Ishikawa (cell line): ENCODE data around the gene CRIP3.
A peak's percentile ranks its signal among the peaks of the same experiment; 100 is the strongest.

Experiments
- CEBPB ChIP-seq: IDR thresholded peaks from 2 replicates; pipeline ENCODE4 v1.6.1; 2012
- CREB1 ChIP-seq: IDR thresholded peaks from 2 replicates; pipeline ENCODE4 v1.6.1; 2012; ENCODE audit warnings: low read depth
- EGR1 ChIP-seq: IDR thresholded peaks from 2 replicates; pipeline ENCODE4 v1.6.1; 2012
- EP300 ChIP-seq: IDR thresholded peaks from 2 replicates; pipeline ENCODE4 v1.6.1; 2012; ENCODE audit warnings: borderline replicate concordance
- FOXM1 ChIP-seq: IDR thresholded peaks from 2 replicates; pipeline ENCODE4 v1.6.1; 2012; ENCODE audit warnings: low read depth, borderline replicate concordance
- NFIC ChIP-seq: IDR thresholded peaks from 2 replicates; pipeline ENCODE4 v1.6.1; 2012
- RAD21 ChIP-seq: IDR thresholded peaks from 2 replicates; pipeline ENCODE4 v1.6.1; 2012; ENCODE audit warnings: low read depth
- TAF1 ChIP-seq: IDR thresholded peaks from 2 replicates; pipeline ENCODE4 v1.6.1; 2012; ENCODE audit warnings: low read depth, mild to moderate bottlenecking
- TCF12 ChIP-seq: IDR thresholded peaks from 2 replicates; pipeline ENCODE4 v1.6.1; 2012; ENCODE audit warnings: low read depth
- TEAD4 ChIP-seq: IDR thresholded peaks from 2 replicates; pipeline ENCODE4 v1.6.1; 2012
- YY1 ChIP-seq: IDR thresholded peaks from 2 replicates; pipeline ENCODE4 v1.6.1; 2012; ENCODE audit warnings: low read depth
- ZBTB7A ChIP-seq: IDR thresholded peaks from 2 replicates; pipeline ENCODE4 v1.6.1; 2012; ENCODE audit warnings: low read depth
- TF ChIP-seq, protein P1 (sequence below): IDR thresholded peaks from 2 replicates; pipeline ENCODE4 v1.6.1; 2012
- TF ChIP-seq, protein P2 (sequence below): IDR thresholded peaks from 2 replicates; pipeline ENCODE4 v1.6.1; 2012; ENCODE audit warnings: low read depth, mild to moderate bottlenecking
- TF ChIP-seq, protein P3 (sequence below): IDR thresholded peaks from 2 replicates; pipeline ENCODE4 v1.6.1; 2012

Gene CRIP3

DNA sequence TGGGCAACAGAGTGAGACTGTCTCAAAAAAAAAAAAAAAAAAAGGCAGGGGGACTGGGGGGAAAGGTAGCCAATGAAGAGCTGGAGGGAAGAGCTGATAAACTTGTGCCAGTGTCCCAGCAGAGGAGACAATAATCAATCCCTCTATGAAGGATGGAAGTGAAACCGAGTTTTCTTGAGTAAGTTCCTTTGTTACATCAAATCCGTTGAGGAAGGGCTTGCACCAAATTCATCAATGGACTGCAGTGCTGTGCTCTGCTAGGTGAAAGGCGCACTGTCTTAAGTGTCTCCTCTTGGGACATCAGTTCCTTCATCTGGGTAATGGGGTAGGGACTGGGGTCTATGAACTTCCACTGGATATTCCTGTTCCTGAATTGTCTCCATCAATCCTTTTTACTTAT lies 3.0 kb upstream of the CRIP3 start:
- TF ChIP-seq, protein P1, sequence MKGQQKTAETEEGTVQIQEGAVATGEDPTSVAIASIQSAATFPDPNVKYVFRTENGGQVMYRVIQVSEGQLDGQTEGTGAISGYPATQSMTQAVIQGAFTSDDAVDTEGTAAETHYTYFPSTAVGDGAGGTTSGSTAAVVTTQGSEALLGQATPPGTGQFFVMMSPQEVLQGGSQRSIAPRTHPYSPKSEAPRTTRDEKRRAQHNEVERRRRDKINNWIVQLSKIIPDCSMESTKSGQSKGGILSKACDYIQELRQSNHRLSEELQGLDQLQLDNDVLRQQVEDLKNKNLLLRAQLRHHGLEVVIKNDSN, result no peak
- TF ChIP-seq EGR1, result no peak
- TF ChIP-seq TCF12, result no peak
- TF ChIP-seq RAD21, result no peak
- no peak for TF ChIP-seq ZBTB7A
- no peak for TF ChIP-seq FOXM1
- TF ChIP-seq, protein P2, sequence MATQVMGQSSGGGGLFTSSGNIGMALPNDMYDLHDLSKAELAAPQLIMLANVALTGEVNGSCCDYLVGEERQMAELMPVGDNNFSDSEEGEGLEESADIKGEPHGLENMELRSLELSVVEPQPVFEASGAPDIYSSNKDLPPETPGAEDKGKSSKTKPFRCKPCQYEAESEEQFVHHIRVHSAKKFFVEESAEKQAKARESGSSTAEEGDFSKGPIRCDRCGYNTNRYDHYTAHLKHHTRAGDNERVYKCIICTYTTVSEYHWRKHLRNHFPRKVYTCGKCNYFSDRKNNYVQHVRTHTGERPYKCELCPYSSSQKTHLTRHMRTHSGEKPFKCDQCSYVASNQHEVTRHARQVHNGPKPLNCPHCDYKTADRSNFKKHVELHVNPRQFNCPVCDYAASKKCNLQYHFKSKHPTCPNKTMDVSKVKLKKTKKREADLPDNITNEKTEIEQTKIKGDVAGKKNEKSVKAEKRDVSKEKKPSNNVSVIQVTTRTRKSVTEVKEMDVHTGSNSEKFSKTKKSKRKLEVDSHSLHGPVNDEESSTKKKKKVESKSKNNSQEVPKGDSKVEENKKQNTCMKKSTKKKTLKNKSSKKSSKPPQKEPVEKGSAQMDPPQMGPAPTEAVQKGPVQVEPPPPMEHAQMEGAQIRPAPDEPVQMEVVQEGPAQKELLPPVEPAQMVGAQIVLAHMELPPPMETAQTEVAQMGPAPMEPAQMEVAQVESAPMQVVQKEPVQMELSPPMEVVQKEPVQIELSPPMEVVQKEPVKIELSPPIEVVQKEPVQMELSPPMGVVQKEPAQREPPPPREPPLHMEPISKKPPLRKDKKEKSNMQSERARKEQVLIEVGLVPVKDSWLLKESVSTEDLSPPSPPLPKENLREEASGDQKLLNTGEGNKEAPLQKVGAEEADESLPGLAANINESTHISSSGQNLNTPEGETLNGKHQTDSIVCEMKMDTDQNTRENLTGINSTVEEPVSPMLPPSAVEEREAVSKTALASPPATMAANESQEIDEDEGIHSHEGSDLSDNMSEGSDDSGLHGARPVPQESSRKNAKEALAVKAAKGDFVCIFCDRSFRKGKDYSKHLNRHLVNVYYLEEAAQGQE, result no peak
- TF ChIP-seq EP300, result no peak

DNA sequence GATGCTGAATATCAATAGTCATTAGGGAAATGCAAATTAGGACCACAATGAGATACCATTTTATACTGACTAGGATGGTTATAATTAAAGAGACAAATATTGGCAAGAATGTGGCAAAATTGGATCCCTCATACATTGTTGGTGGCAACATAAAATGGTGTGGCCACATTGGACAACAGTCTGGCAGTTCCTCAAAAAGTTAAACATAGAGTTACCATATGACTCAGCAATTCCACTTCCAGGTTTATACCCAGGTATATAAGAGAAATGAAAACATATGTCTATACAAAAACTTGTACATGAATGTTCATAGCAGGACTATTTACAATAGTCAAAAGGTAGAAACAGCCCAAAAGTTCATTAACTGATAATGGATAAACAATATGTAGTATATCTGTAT lies 2.0 kb upstream of the CRIP3 start:
- TF ChIP-seq TAF1, result no peak

DNA sequence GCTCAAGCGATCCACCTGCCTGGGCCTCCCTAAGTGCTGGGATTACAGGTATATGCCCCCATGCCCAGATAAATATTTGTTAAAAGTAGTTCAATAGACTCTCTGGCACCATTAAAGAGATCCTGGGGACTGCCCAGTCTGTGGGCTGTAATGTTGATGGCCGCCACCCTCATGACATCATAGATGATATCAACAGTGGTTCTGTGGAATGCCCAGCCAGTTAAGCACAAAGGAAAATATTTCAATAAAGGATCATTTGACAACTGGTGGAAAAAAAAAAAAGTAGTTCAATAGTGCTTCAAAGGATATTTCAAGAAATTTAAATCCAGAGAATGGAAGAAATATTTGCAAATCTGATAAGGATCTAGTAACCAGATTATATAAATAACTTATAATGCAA lies 1.5 kb upstream of the CRIP3 start:
- TF ChIP-seq TAF1, result no peak
- no peak for TF ChIP-seq TCF12
- TF ChIP-seq CREB1, result no peak
- no peak for TF ChIP-seq EGR1

DNA sequence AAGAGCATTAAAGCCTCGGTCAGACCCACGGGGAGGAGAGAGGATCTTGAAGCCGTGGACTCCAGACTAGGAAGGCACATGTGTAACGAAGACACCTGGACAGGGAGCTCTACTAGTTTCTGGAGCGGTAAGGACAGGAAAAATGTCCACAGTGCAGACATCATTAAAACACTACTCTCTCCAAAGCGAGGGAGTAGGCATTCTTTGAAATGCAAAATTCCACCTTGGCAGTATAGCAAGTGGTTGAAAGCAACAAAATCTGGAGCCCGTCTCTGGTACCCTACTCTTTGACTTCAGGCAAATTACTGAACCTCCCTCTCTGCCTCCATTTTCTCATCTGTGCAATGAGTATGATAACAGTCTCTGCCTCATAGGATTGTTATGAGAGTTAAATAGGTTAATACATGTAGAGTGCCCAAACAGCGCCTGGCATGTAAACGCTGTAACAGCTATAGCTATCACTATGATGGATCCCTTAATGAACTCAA lies 408 bp upstream of the CRIP3 start:
- TF ChIP-seq TEAD4, result no peak
- no peak for TF ChIP-seq FOXM1
- TF ChIP-seq, protein P3, sequence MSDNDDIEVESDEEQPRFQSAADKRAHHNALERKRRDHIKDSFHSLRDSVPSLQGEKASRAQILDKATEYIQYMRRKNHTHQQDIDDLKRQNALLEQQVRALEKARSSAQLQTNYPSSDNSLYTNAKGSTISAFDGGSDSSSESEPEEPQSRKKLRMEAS, result no peak
- TF ChIP-seq TAF1, result no peak
- no peak for TF ChIP-seq RAD21
- no peak for TF ChIP-seq CREB1
- TF ChIP-seq YY1, result no peak
- no peak for TF ChIP-seq EGR1
- no peak for TF ChIP-seq ZBTB7A

DNA sequence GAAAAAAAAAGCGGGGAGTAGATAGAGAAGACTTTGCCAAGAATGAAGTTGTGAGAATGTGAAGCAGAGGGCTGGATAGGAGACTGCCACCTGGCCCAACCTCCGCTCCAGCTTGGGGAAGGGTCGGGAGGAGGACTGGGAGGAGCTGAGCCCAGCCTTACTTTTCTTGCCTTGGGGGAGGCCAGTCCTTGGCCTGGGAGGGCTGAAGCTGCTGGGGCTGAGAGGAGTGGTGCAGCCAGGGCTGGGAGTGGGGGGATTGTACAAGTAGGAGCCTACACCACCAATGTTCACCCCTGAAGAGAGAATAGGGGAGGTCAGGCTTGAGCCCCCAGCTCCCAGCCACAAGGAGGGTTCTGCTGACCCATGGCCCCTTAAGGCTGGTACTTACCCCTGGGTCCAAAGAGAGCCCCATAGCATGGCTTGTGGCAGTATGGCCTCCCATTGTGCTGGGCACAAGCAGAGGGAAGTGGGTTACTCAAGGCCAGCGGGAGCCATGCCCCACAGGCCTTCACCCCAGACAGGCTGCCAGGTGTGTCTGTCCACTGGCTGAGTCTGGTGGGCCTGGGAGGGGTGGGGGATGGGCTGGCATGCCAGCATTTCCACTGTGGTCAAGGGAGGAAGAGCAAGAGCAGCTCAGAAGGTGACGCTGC lies 1.1 kb downstream of the CRIP3 start:
- TF ChIP-seq FOXM1, result no peak
- TF ChIP-seq EP300, result no peak
- TF ChIP-seq, protein P2, result no peak
- TF ChIP-seq CEBPB, result no peak
- no peak for TF ChIP-seq TCF12
- no peak for TF ChIP-seq NFIC
- TF ChIP-seq TEAD4, result no peak
- no peak for TF ChIP-seq ZBTB7A

DNA sequence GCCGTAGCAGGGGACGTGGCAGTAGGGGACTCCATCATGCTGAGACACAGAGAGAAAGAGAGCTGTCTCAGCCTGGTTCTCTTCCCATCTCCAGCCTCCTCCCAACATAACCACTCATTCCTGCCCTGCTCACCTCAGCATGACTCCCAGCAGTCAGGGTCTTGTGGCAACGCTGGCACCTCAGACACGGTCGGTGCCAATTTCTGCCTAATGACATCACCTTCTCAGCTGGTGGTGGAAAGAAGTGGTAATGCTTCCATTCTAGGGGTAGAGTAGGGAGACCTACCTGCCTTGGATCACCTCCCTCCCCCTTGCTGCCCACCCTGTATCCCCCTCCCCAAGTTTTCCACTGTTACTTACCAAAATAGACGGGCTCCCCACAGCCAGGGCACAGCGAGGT lies 2.5 kb downstream of the CRIP3 start:
- no peak for TF ChIP-seq FOXM1
- no peak for TF ChIP-seq TEAD4
- TF ChIP-seq, protein P1, result no peak
- TF ChIP-seq CREB1, result no peak
- no peak for TF ChIP-seq EGR1
- TF ChIP-seq NFIC, result peak; percentile 47
- TF ChIP-seq TCF12, result no peak

DNA sequence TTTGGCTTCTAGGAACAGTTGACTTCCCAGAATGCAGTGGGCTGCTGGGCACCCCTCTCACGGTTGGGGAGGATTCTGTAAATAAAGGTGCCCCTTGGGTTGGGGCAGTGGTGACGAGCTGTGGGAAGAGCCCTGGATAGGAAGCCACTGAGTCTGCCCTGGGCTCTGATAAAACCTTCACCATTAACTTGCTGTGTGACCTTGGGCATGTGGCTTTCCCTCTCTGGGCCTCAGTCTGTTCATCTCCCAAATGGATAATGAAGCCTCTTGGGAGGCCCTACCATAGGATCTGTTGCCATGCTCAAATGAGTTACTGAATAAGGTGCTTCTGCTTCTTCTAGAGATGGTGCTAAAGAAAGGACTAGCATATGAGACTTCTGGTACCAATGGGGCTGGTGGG lies 3.7 kb downstream of the CRIP3 start:
- TF ChIP-seq, protein P2, result no peak
- TF ChIP-seq, protein P3, result no peak
- TF ChIP-seq TCF12 (no peak), YY1 (no peak), EP300 (no peak), CREB1 (no peak)
- TF ChIP-seq, protein P1, result no peak
